ENCODE data around the gene UBE2E2.

DNA sequence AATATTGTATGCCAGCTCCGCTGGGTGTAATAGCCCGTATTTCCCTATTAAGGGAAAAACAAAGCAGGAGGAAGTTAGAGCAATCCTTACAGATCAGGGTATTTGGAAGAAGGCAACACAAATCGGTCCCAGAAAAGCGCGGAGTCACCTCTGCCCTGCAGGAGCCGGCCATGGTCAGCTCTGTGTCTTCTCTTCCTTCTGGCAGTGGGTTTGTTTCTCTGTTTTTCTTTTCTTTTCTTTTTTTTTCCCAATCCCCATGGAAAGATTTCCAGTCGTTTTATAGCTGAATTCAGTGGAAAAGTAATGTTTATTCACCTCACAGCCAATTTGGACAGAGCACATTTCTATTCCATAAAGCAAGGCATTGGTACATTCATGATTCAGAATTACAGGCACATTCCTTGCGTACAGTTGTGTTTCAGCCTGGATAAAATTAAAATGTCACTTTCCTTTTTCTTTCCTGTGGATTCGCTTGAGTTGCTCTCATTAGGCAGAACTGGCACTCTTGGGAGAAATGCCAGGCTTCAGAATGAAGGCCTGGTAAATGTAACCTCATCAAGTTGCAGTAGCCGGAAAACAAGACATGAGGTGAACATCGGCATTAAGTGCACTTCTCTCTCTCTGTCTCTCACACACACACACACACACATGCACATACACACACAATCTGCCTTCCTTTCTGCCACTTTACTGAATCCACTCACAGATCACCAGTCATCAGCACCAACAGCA is 398.1 kb downstream of the UBE2E2 start:
- no peak for TF ChIP-seq CTCF (IDR thresholded peaks at IDR 0.05)
- TF ChIP-seq POLR2A (IDR thresholded peaks at IDR 0.05) = no peak

All from esophagus squamous epithelium (tissue), 4 donors.